GM06990 (cell line): ENCODE measurements around the gene SMOC1.

ENCODE experiments used
- DNase-seq: peaks from one replicate; pipeline ENCODE4 v3.0.0-alpha.2; 2011; ENCODE audit not compliant: insufficient read length; ENCODE audit errors: extremely low read depth
- H3K27me3 ChIP-seq: replicated peaks from 2 replicates; pipeline ENCODE4 v1.6.0; 2011; ENCODE audit warnings: low read length; ENCODE audit not compliant: control insufficient read depth, insufficient read depth
- H3K36me3 ChIP-seq: 2 replicates; pipeline ENCODE4 v1.5.1; 2011; ENCODE audit warnings: low read length; ENCODE audit not compliant: control insufficient read depth, insufficient read depth
- H3K4me3 ChIP-seq: replicated peaks from 2 replicates; pipeline ENCODE4 v1.5.1; 2011; ENCODE audit warnings: low read depth, mild to moderate bottlenecking, control low read depth, low read length
- TF ChIP-seq, protein P1 (sequence below): IDR thresholded peaks from 2 replicates; pipeline ENCODE4 v1.5.1; 2011; ENCODE audit warnings: low read length, control low read depth, mild to moderate bottlenecking, inconsistent platforms; ENCODE audit not compliant: insufficient read depth, poor library complexity, severe bottlenecking

SMOC1 gene

DNA sequence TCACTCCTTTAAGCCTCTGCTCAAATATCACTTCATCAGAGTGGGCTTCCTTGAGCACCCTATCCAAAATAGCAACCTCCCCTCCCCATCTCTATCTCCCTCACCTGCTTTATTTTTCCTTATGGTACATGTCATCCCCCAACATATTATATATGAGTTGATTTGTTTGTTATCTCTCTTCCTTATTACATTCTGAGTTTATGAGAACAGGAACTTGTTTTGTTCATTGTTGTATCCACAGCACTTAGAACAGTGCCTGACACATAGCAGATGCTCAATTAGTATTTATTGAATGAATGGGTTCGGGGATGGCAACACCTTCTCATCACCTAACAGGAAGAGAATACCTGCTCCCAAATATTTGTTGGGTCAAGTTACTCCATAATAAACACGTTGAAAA, 24.6 kb upstream of the SMOC1 start:
- H3K4me3 ChIP-seq: no peak overlapping the region
- no peak for DNase-seq
- H3K36me3 ChIP-seq: no peaks in the 10 kb centered on the region
- TF ChIP-seq, protein P1, sequence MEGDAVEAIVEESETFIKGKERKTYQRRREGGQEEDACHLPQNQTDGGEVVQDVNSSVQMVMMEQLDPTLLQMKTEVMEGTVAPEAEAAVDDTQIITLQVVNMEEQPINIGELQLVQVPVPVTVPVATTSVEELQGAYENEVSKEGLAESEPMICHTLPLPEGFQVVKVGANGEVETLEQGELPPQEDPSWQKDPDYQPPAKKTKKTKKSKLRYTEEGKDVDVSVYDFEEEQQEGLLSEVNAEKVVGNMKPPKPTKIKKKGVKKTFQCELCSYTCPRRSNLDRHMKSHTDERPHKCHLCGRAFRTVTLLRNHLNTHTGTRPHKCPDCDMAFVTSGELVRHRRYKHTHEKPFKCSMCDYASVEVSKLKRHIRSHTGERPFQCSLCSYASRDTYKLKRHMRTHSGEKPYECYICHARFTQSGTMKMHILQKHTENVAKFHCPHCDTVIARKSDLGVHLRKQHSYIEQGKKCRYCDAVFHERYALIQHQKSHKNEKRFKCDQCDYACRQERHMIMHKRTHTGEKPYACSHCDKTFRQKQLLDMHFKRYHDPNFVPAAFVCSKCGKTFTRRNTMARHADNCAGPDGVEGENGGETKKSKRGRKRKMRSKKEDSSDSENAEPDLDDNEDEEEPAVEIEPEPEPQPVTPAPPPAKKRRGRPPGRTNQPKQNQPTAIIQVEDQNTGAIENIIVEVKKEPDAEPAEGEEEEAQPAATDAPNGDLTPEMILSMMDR: no peak
- H3K27me3 ChIP-seq: no peaks in the 10 kb centered on the region; the same call in 1 of the 2 replicates

DNA sequence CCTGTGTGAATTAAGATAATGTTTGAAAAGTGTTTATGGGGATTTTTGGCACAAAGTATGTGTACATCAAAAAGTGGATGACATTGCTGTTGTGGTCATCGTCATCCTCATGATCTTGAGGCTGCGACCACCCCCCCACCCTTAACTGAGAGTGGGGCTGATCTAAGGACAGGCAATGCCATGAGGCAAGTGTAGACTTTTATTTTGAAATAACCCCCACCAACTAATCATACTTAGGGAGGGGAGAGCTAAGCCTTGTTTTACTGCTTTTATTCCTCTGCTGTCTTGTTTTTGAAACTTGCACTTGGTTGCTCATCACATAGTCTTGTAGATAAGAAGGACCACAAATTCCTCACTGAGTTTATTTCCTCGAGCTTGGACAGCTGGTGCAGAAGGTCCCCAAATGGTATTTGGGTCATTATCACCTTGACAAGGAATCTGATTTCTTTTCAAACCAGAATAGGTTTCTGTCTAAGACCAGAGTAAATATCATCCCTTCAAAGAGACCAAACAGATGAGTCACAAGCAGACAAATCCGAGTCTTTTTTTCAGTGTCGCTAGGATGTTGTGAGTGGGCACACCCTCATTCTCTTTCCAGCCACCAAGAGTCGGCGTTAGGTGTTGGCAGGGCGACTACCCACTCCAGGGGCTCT, 23.9 kb upstream of the SMOC1 start:
- Histone ChIP-seq H3K4me3 (no peak overlapping the region), H3K36me3 (no peaks in the 10 kb centered on the region), H3K27me3 (no peaks in the 10 kb centered on the region; the same call in 1 of the 2 replicates)
- TF ChIP-seq, protein P1: no peak
- no peak for DNase-seq

DNA sequence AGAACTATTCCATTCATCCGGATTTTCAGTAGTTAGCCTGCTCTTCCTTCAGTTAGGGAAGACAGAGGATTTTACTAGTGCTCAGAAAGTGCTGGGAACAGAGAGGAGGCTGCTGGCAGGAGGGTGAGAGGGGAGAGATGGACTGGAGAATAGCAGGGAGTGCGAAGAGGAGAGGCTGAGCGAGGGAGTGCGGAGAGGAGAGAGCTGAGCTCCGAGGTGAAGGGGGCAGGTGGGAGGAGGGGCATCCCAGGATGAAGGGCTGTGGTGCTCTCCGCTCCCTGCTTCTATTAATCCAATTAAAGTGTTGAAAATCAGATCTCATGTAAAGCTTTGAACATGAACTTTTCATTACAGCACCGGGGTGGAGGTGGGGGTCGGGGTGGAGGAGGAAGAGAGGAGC, 20.4 kb upstream of the SMOC1 start:
- Histone ChIP-seq H3K36me3 (no peaks in the 10 kb centered on the region), H3K27me3 (no peaks in the 10 kb centered on the region; the same call in 1 of the 2 replicates), H3K4me3 (no peak overlapping the region)
- TF ChIP-seq, protein P1: no peak
- DNase-seq: no peak

DNA sequence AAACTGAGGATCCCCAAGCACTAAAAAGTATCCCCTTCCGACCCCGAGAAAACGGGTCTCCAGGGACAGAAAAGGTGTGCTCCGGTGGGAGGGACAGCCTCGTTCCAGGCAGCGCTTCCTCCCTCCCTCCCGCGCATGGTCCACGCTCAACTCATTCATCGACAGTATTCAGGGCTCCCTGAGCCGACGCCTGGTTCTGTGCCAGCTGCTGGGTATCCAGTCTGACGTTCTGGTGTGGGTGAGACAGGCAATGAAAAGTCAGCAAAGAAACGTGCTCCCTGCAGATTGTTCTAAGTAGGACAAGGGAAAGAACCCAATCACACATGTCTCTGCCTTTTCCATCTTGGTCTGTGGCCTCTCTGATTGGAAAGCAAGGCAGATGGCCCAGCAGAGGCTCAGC, 19.6 kb upstream of the SMOC1 start:
- H3K36me3 ChIP-seq: no peaks in the 10 kb centered on the region
- DNase-seq: no peak
- H3K27me3 ChIP-seq: no peaks in the 10 kb centered on the region; the same call in 1 of the 2 replicates
- TF ChIP-seq, protein P1: no peak
- no peak overlapping the region for H3K4me3 ChIP-seq

DNA sequence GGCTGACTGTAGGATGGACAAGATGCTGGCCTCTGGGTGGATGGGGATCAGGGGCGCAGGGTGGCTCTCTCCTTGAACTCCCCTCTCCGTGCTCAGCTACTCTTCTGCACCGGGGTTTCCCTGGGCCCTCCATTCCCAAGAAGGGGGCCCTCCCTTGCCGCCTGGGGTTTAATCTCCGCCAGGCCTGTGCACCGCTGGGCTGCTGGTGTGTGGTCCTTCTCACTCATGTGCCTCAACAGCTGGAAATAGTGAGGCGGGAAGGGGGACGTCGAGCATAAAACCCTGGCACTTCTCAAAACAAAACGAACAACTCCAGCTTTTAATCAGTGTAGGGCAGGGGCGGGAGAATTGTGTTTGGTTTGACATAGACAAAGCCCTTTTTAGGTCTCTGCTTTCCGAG, 19.0 kb upstream of the SMOC1 start:
- Histone ChIP-seq H3K4me3 (no peak overlapping the region), H3K27me3 (no peaks in the 10 kb centered on the region), H3K36me3 (no peaks in the 10 kb centered on the region)
- TF ChIP-seq, protein P1: no peak
- no peak for DNase-seq
